Measurements from ENCODE around the gene DTNB.

DTNB gene

GRCh38 chr2:25700221-25700660, 26.9 kb upstream of the DTNB start:
- Histone ChIP-seq H3K4me3 (replicated peaks; ENCODE audit: insufficient read depth, low read length) (no peak overlapping the region), H3K27me3 (ENCODE audit: insufficient read depth, poor library complexity, severe bottlenecking) (no peaks in the 10 kb centered on the region), H3K27ac (replicated peaks) (no peak overlapping the region)
- DNase-seq (ENCODE audit: low read depth in 1 of 2, low spot score in 1 of 2), result peak; percentile 13 to 21
- TF ChIP-seq CTCF (IDR thresholded peaks at IDR 0.05; ENCODE audit: insufficient read depth, low read length), result peak; percentile 51
- no peak for TF ChIP-seq POLR2AphosphoS5 (IDR thresholded peaks at IDR 0.05; ENCODE audit: low read depth)

GRCh38 chr2:25699216-25699615, 25.8 kb upstream of the DTNB start:
- Histone ChIP-seq H3K27ac (replicated peaks) (no peak overlapping the region), H3K27me3 (ENCODE audit: insufficient read depth, poor library complexity, severe bottlenecking) (no peaks in the 10 kb centered on the region), H3K4me3 (replicated peaks; ENCODE audit: insufficient read depth, low read length) (no peak overlapping the region)
- no peak for TF ChIP-seq POLR2AphosphoS5 (IDR thresholded peaks at IDR 0.05; ENCODE audit: low read depth)
- TF ChIP-seq SPI1 (IDR thresholded peaks at IDR 0.05; ENCODE audit: borderline replicate concordance, low read depth), result no peak
- no peak for TF ChIP-seq CTCF (IDR thresholded peaks at IDR 0.05; ENCODE audit: insufficient read depth, low read length)
- TF ChIP-seq GABPA (IDR thresholded peaks at IDR 0.05; ENCODE audit: low read depth), result no peak
- no peak for TF ChIP-seq REST (IDR thresholded peaks at IDR 0.05; ENCODE audit: insufficient replicate concordance, low read depth)
- DNase-seq (ENCODE audit: low read depth in 1 of 2, low spot score in 1 of 2), result no peak

GRCh38 chr2:25698752-25699151, 25.4 kb upstream of the DTNB start:
- Histone ChIP-seq H3K4me3 (replicated peaks; ENCODE audit: insufficient read depth, low read length) (no peak overlapping the region), H3K27me3 (ENCODE audit: insufficient read depth, poor library complexity, severe bottlenecking) (no peaks in the 10 kb centered on the region), H3K27ac (replicated peaks) (no peak overlapping the region)
- no peak for TF ChIP-seq POLR2AphosphoS5 (IDR thresholded peaks at IDR 0.05; ENCODE audit: low read depth)
- no peak for TF ChIP-seq CTCF (IDR thresholded peaks at IDR 0.05; ENCODE audit: insufficient read depth, low read length)
- TF ChIP-seq SPI1 (IDR thresholded peaks at IDR 0.05; ENCODE audit: borderline replicate concordance, low read depth), result no peak
- no peak for TF ChIP-seq REST (IDR thresholded peaks at IDR 0.05; ENCODE audit: insufficient replicate concordance, low read depth)
- no peak for TF ChIP-seq GABPA (IDR thresholded peaks at IDR 0.05; ENCODE audit: low read depth)
- no peak for DNase-seq (ENCODE audit: low read depth in 1 of 2, low spot score in 1 of 2)
